Measurements from ENCODE around the gene SFTPA1. TPM values are rescaled to one million over a fixed set of nuclear protein-coding genes. Genes with fewer than 3 reads are reported as not detected.

SFTPA1 gene
- total RNA-seq (2013): not detected
- polyA plus RNA-seq: not detected
- not detected in 2 replicates for polyA minus RNA-seq
- 0 to 0.30 (median 0) reads per million in 11 experiments for total RNA-seq

DNA sequence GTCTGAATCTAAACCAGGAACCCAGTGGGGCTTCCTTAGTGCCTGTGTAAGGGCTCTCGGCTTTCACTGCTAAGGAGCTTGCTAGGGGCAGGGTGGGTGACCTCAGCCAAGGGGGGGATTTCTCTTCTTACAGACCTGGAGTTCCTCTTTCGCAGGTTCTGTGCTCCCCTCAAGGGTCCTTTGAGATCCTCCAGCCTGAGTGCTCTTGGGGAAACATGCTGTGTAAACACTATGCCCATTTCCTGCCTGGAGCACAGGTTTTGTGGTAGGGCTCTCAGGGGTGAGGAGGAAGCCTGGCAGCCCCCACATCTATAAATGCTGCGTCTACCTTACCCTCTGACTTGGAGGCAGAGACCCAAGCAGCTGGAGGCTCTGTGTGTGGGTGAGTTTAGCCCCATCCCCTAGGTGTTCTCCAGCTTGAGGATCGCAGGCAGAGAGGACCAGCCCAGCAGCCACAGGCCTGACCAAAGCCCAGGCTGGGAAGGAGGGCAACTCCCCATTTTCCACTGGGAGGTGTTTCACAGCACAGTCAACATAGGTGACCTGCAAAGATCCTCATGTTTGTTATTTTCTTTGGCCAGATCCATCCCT, at the start of gene SFTPA1:
TSS of gene SFTPA1 (plus strand) at position 339 of the 591 bp plus-strand sequence. CDS start 887 bp downstream, outside the sequence.
- H3K27me3 Mint-ChIP-seq (ENCODE audit: low read depth in 3 of 3): peaks cover 4 to 8% (median 5%) of the 10 kb centered on the region in 3 donors
- H3K4me3 ChIP-seq (replicated peaks in 1 of 3; ENCODE audit: low read depth in 2 of 3, low read length in 3 of 3): no peak within 1 kb of the TSS
- H3K4me2 ChIP-seq (replicated peaks; ENCODE audit: extremely low read depth, low read length, poor library complexity, severe bottlenecking): no peak within 1 kb of the TSS
- TF ChIP-seq, protein P1, sequence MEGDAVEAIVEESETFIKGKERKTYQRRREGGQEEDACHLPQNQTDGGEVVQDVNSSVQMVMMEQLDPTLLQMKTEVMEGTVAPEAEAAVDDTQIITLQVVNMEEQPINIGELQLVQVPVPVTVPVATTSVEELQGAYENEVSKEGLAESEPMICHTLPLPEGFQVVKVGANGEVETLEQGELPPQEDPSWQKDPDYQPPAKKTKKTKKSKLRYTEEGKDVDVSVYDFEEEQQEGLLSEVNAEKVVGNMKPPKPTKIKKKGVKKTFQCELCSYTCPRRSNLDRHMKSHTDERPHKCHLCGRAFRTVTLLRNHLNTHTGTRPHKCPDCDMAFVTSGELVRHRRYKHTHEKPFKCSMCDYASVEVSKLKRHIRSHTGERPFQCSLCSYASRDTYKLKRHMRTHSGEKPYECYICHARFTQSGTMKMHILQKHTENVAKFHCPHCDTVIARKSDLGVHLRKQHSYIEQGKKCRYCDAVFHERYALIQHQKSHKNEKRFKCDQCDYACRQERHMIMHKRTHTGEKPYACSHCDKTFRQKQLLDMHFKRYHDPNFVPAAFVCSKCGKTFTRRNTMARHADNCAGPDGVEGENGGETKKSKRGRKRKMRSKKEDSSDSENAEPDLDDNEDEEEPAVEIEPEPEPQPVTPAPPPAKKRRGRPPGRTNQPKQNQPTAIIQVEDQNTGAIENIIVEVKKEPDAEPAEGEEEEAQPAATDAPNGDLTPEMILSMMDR (IDR thresholded peaks at IDR 0.05): no peak
- H3K27me3 ChIP-seq (ENCODE audit: control insufficient read depth in 2 of 2, insufficient read depth in 2 of 2, low read length in 2 of 2): no peaks in the 10 kb centered on the region
- H4K20me1 ChIP-seq (ENCODE audit: insufficient read depth, low read length): no peaks in the 10 kb centered on the region
- WGBS (ENCODE audit: insufficient coverage): 18% methylated on average over 3 of the region's 4 CpGs
- H3K36me3 Mint-ChIP-seq: no peaks in the 10 kb centered on the region
- no peaks in the 10 kb centered on the region for H3K9me3 Mint-ChIP-seq
- H3K27ac Mint-ChIP-seq: peak within 1 kb of the TSS in 2 of 7 donors; percentile 14 to 20
- H2AFZ ChIP-seq (ENCODE audit: insufficient read depth, low read depth, low read length, poor library complexity, severe bottlenecking): no peak within 1 kb of the TSS
- no peaks in the 10 kb centered on the region for H3K36me3 ChIP-seq (replicated peaks in 1 of 2; ENCODE audit: control insufficient read depth in 1 of 2, insufficient read depth in 2 of 2, low read length in 2 of 2)
- H3K4me3 Mint-ChIP-seq: no peak within 1 kb of the TSS
- DNase-seq: no peak
- intact Hi-C loops (cut with micrococcal nuclease): no loop called here
- no peaks in the 10 kb centered on the region for H3K9me3 ChIP-seq (replicated peaks in 1 of 2; ENCODE audit: control insufficient read depth in 1 of 2, insufficient read depth in 1 of 2, low read length in 2 of 2)
- no peak within 1 kb of the TSS for H3K27ac ChIP-seq (ENCODE audit: low read depth in 1 of 2, low read length in 2 of 2)
- peaks cover 2% of the 10 kb centered on the region for H3K4me1 Mint-ChIP-seq
- no peaks in the 10 kb centered on the region for H3K4me1 ChIP-seq (ENCODE audit: control insufficient read depth in 1 of 2, insufficient read depth in 2 of 2, low read length in 2 of 2)
- no peak within 1 kb of the TSS for H3K9ac ChIP-seq (ENCODE audit: insufficient read depth, low read length, poor library complexity, severe bottlenecking)
- H3K79me2 ChIP-seq (ENCODE audit: insufficient read depth, low read length): no peaks in the 10 kb centered on the region

DNA sequence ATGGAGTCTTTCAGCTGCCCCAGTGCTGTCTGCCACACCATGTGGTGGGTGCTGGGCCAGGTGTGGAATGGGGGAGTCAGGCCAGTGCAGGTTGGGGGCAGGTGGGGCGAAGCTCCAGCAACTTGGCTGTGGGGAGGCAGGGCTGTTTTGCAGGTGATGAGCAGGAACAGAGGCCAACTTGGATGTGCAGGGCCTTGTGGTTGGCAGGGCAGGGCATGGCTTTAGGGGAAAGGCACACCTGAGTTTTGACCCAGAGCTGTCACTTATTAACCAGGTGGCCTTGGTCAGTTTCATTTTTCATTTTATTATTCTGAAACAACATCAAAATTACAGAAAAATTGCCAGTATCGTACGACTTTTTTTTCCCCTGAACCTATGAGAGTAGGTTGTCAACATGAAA, 49.5 kb upstream of the SFTPA1 start:
- no peak for DNase-seq
- TF ChIP-seq, protein P1 (IDR thresholded peaks at IDR 0.05): no peak
- no peak overlapping the region for H3K4me3 Mint-ChIP-seq
- Histone ChIP-seq H3K27ac (ENCODE audit: low read depth in 1 of 2, low read length in 2 of 2) (no peak overlapping the region), H3K9me3 (replicated peaks in 1 of 2; ENCODE audit: control insufficient read depth in 1 of 2, insufficient read depth in 1 of 2, low read length in 2 of 2) (no peaks in the 10 kb centered on the region), H3K4me2 (replicated peaks; ENCODE audit: extremely low read depth, low read length, poor library complexity, severe bottlenecking) (no peak overlapping the region), H3K79me2 (ENCODE audit: insufficient read depth, low read length) (no peaks in the 10 kb centered on the region), H3K4me1 (ENCODE audit: control insufficient read depth in 1 of 2, insufficient read depth in 2 of 2, low read length in 2 of 2) (peaks cover 5 to 6% of the 10 kb centered on the region in 2 donors), H3K9ac (ENCODE audit: insufficient read depth, low read length, poor library complexity, severe bottlenecking) (no peak overlapping the region), H3K36me3 (replicated peaks in 1 of 2; ENCODE audit: control insufficient read depth in 1 of 2, insufficient read depth in 2 of 2, low read length in 2 of 2) (no peaks in the 10 kb centered on the region), H4K20me1 (ENCODE audit: insufficient read depth, low read length) (no peaks in the 10 kb centered on the region), H3K27me3 (ENCODE audit: control insufficient read depth in 2 of 2, insufficient read depth in 2 of 2, low read length in 2 of 2) (no peaks in the 10 kb centered on the region), H3K4me3 (replicated peaks in 1 of 3; ENCODE audit: low read depth in 2 of 3, low read length in 3 of 3) (no peak overlapping the region), H2AFZ (ENCODE audit: insufficient read depth, low read depth, low read length, poor library complexity, severe bottlenecking) (no peak overlapping the region)
- no peak overlapping the region for H3K27ac Mint-ChIP-seq
- H3K27me3 Mint-ChIP-seq (ENCODE audit: low read depth in 3 of 3): peaks cover 4 to 10% (median 8%) of the 10 kb centered on the region in 3 donors
- WGBS (ENCODE audit: insufficient coverage): 77% methylated on average over 1 of the region's 3 CpGs
- intact Hi-C loops (cut with micrococcal nuclease): no loop called here
- peaks cover 16% of the 10 kb centered on the region for H3K4me1 Mint-ChIP-seq
- H3K36me3 Mint-ChIP-seq: no peaks in the 10 kb centered on the region
- H3K9me3 Mint-ChIP-seq: no peaks in the 10 kb centered on the region

Data from CD14-positive monocyte (primary cell).